Erythroblast (primary cell): ENCODE data around the gene KRT79.
"Not testable (repeated sequence)": the region's sequence is repeated elsewhere in the genome, so short reads cannot be mapped to it uniquely, and the experiment has no call there.

ENCODE experiments used
- DNase-seq, 2 experiments: peaks; one replicate each; lab custom pipeline; 2025; lab: John Stamatoyannopoulos, UW
- GATA1 ChIP-seq: IDR thresholded peaks from 2 replicates; pipeline ENCODE4 v1.6.1; 2011; ENCODE audit warnings: low read depth, mild to moderate bottlenecking, control low read depth, low read length, moderate library complexity
- POLR2A ChIP-seq: IDR thresholded peaks from 2 replicates; pipeline ENCODE4 v1.6.1; 2011; ENCODE audit warnings: mild to moderate bottlenecking, low read length

Gene KRT79

DNA sequence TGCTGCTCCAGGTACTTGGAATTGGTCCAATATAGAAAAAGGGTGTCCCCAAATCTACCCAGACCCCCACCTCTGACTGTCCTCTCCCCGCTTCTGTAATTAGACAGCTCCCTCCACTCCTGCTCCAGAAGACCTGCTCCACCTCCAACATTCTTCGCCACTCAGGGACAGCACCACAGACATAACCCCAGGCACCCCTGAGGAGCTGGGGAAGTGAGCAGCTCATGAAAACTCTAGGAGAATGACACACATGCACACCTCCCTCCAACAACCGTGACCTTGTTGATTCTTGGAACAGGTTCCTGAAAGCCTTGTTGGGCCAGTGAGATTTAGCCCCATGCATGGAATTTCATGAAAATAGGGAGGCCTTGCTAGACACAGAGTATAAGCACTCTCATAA is 28.4 kb downstream of the KRT79 start:
- TF ChIP-seq GATA1 (no peak), POLR2A (no peak)

DNA sequence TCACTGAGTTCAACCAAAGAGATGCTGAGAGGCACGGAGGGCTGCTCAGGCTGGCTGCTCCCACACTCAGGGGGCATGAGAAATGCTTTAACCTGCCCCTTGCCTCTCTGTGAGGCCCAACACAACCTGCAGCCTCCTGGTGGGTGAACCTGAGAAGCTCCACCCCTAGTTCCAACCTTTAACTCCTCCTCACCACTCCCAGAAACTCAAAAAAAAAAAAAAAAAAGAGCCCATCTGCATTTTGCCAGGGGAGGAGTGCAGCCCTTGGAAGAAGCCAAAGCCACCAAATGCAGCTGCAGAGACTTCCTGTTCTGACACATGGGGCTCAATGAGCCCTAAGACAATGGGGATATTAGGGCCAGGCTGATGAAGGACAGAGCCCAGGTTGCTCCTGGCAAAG is 29.1 kb downstream of the KRT79 start:
- DNase-seq, result no peak
- TF ChIP-seq POLR2A (no peak), GATA1 (no peak)

More for the DNA sequence above, 28.4 kb downstream of the KRT79 start:
- DNase-seq, result no peak

DNA sequence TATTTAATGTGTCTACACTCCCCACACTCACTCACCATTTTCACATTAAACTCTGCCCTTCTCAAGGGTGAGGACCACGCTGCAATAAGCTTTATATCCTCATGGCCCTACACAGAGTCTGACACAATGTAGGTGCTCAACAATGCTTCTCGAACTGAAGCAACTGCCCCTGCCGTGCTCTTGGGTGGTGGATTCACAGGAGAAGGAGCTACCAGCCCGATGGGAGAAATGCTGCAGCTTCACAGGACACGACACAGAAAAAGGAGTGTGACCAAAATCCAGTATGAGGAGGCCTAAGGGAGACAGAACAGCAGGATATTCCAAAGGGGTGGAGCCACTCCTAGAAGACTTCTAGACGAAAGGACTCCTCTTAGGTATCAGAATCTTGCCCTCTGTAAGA is 31.7 kb downstream of the KRT79 start:
- no peak for DNase-seq
- TF ChIP-seq GATA1, result no peak
- no peak for TF ChIP-seq POLR2A

DNA sequence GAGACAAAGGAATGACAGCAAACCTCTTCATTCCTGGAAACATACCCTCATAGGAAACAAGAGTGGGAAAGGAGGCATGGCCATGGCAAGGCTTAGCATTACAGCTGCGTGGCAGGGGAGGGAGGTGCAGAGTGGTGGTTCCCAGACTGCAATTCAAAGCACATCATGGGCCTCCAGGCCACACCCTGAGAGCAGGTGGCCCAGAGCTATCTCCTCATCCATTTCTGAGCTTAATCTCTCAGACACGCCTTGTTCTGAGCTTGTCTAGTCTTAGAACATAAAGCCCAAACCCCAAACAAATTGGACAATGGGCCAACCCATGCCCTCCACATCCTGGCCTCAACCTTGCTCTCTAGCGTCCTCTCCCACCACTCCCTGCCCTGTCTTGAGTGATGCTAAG is 32.3 kb downstream of the KRT79 start:
- DNase-seq, result no peak
- TF ChIP-seq GATA1 (no peak), POLR2A (no peak)

DNA sequence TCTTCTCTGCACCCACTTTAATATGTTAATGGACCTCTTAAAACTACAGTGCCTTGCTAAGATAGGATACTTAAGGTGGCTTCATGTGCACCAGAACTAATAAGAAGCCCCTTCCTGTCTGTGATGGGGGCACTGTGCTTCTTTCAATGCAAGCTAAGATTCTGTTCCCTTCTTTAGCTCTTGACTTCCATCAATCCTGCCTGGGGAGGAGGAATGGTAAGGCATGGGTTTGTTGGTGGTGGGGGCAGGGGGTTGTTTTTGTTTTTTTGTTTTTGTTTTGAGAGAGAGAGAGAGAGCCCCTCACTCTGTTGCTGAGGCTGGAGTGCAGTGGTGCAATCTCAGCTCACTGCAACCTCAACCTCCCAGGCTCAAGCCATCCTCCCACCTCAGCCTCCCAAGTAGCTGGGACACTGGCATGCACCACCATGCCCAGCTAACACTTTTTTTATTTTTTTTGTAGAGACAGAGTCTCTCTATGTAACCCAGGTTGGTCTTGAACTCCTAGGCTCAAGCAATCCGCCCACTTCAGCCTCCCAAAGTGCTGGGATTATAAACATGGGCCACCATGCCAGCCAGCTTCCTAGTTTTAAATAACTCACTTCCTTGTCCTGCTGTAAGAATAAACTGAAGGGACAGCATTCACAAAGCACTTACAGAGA is 33.7 kb downstream of the KRT79 start:
- no peak for DNase-seq
- TF ChIP-seq POLR2A, result no peak
- TF ChIP-seq GATA1, result no peak

DNA sequence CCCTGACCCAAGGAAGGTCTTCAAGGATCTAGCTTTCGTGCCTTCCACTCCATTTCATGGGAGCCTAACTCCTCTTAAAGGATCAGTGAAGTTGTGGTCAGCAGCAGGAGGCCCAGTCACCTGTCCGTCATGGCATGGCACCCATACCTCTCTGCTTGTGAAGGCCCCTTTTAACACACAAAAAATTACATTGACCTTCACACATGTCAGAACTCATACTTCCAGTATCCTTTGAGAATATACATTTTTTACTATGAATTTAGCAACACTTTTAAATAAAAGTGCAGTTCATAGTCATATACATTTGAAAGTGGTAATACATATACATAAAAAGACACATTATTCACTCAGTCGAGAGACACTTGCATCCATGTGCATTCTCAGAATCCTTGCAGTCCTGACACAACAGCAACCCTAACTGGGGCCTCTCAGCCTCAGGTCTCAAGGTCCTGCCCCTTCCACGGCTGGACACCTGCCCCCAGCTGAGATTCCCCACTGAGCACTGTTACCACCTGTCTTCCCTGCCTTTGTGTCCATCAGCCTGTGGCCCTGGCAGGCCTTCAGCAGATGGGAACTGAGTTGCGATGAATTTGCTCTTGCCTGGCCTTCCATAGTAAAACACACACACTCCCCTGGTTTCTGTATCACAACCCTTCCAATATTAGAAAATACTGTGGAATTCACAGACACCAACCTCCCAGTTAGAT is 34.5 kb downstream of the KRT79 start:
- DNase-seq, result no peak
- TF ChIP-seq POLR2A (no peak), GATA1 (no peak)

DNA sequence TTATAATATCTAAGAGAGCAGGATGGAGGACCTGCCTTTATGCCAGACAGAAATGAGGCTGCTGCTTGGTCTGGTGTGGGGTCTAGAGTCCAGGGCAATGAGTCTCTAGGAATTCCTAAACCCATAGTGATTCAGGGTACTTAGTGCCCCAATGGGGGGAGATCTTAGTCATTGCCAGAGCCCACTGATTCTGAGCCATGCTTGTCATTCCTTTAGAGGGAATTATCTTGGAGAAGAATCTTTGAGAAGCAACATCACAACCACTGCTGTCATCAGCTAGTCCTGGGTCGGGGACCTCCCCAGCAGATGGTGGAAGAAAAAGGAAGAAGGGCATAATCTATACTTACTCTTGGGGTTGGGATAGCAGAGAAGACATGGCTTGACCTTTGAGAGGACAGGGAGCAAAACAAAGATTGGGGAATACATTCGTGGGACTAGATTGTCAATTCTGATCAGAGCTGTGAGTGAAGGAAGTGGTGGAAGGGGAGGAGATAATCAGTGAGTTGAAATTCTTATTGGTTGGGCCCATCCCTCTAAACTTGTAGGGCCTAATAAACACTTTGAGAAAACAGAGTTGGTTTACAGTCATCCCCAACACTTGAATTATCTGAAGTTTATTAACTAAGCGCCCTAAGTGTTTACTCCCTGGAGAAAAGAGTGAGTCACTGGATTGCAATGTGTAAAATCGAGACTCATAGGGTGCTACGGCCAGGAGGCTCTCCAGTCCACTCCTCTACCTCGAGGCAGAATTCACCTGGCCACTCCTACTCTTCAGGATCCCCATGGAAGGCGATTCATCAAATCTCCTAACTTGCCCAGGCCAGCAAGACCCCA is 35.2 kb downstream of the KRT79 start:
- TF ChIP-seq GATA1, result no peak
- TF ChIP-seq POLR2A, result no peak
- peak; percentile 22 to 60 for DNase-seq

DNA sequence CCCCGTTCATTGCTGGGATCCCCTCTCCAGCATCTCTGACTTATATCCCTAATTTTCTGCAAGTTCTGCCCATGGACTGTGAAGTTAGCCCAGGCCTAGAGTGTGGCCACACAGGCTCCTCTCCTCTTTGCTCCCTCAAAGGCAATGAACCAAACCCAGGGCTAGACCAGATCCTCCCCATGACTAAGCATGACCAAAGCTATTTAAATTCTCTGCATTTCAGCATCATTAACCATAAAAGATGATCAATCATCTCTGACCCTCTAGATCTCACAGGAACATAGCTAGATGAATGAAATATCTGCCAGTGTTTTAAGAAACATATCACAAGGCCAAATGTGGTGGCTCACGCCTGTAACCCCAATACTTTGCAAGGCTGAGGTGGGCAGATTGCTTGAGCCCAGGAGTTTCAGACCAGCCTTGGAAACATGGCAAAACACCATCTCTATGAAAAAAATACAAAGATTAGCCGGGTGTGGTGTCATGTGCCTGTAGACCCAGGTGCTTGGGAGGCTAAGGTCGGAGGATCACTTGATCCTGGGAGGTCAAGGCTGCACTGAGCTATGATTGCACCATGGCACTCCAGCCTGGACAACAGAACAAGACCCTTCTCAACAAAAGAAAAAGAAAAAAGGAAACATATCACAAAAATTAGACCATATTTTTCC is 36.0 kb downstream of the KRT79 start:
- peak; percentile 80 to 85 for DNase-seq
- TF ChIP-seq POLR2A, result peak; percentile 11
- TF ChIP-seq GATA1, result no peak

DNA sequence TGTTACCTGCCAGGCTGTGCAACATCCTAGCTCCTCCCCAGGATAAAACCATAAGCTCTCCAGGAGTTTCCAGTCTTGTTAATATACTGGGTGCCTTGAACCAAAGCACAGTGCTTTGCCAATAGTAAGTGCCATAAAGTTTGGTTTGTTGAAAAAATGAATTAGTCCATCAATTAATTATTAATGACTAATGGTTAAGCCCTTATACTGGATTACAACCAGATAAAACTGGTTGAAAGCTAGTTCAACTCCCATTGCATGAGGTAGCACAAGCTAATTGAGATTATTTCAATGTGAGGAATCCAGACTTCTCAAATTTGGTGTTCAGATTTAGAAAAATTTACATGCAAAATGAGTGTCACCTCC is 36.6 kb downstream of the KRT79 start:
- TF ChIP-seq POLR2A (peak; percentile 39), GATA1 (no peak)
- no peak for DNase-seq

DNA sequence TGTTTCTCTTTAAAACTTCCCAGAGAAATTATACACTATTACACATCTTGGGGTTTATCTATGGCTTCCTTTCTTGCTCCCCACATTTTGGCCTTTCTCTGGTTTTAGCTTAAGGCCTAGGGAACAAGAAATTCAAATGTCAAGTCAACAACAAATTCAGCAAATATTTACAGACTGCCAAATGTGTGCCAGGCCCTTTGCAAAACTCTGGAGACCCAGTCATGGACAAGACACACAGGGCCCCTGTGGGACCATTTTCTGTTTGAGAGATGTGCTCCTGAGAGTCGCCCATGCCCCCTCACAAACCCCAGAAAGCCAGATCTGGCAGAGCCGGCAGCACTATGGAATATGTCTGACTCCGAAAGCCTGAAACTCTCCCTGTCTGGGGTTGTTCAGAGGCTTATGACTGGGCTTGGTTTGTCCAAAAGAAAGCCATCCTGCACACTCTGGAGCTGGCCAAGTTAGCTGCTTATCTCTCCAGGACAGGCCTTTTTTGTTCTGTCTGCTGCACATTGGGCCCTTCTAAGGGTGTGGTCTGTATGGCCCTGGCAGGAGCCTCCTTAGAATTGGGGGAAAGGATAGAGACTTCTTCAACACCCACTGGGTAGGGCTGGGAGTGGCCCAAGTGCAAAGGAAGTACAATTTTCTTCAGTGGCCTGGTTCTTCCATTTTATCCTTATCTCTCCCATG is 37.1 kb downstream of the KRT79 start:
- TF ChIP-seq GATA1, result peak; percentile 66
- TF ChIP-seq POLR2A, result no peak
- peak; percentile 92 to 97 for DNase-seq

DNA sequence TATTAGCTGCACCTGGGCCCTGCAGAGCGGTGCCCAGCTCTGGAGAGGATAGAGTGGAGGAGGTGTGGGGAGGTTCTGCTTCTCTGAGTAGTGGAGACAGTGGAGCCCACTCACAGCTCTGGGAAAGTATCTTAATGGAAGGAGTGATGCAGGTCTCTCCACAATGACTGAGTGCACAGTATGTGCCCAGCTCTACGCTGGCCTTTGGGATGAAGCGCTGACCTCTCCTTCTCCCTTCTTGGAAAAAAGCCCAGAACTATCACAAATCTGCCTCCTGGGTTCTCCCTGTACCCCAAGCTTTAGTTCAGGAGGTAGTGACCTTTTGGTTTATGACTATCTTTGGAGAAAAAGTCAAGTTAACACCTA is 37.7 kb downstream of the KRT79 start:
- TF ChIP-seq POLR2A (no peak), GATA1 (no peak)
- DNase-seq, result peak in 1 of 2 experiments; percentile 44

DNA sequence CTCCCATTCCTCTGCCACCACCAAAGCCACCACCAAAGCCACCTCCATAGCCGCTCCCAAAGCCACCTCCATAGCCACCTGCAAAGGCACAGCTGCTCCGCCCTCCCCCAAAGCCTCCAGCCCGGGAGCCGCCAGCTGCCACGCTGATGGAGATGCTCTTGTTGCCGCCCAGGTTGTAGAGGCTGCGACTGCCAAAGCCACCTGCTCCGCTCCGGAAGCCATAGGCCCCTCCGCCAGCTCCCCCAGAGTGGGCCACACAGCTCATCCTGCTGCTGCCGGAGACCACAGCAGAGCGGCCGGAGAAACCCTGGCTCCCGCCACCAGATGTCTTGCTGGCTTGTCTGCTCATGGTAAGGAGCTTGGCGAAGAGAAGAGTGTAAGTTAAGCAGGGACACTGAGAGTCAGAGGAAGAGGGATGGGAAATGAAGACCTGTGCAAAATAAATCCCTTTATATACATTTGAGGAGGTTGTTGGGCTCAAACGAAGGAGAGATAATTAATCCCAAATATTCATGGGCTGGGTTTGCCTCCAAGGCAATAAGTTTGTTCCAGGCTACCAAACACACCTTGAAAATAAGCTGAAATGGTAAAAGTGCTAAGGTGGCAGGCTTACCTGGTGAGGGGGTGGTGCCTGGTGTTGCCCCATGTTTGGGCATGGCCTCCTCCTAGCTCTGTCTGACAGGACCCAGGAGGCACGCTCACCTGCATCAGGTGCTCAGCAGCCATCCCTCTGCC is 38.2 kb downstream of the KRT79 start, which contains the start of gene KRT3:
TSS of gene KRT3 (minus strand) at position 424 of the 735 bp plus-strand sequence. CDS start at position 349, 75 bp downstream.
- TF ChIP-seq POLR2A, result no peak
- TF ChIP-seq GATA1, result no peak
- no peak for DNase-seq

DNA sequence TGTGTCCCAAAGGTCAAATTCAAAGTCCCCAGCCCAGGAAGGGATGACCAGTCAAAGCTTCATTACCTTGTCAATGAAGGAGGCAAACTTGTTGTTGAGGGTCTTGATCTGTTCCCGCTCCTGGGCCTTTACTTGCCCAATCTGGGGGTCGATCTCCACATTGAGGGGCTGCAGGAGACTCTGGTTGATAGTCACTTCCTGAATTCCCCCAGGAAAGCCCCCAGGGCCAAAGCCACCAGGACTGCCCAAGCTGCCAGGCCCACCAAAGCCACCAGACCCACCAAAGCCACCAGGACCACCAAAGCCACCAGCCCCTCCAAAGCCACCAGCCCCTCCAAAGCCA is 38.8 kb downstream of the KRT79 start:
- not testable (repeated sequence) for DNase-seq
